Thyroid gland (tissue), 4 donors: ENCODE data around the gene OR8G1. TPM values are rescaled to one million over a fixed set of nuclear protein-coding genes. Genes with fewer than 3 reads are reported as not detected.
"Not testable (repeated sequence)": the region's sequence is repeated elsewhere in the genome, so short reads cannot be mapped to it uniquely, and the experiment has no call there.

Experiments
- DNase-seq, 2 donors: peaks; one replicate each; pipeline ENCODE4 v3.0.0-alpha.2; 2019
- H3K27ac ChIP-seq, 3 donors: fragments of 200-600 bp; sonication (generic); 1 replicate in 2 of 3; 2 replicates in 1 of 3; pipeline ENCODE4 v1.5.1; 2016 to 2019; ENCODE audit warnings: mild to moderate bottlenecking in 1 of 3, moderate library complexity in 1 of 3
- H3K27me3 ChIP-seq: fragments of 200-600 bp; sonication (generic); one replicate; pipeline ENCODE4 v1.5.1; 2019
- H3K36me3 ChIP-seq, 2 donors: fragments of 200-600 bp; sonication (generic); one replicate each; pipeline ENCODE4 v1.5.1; 2016 to 2019
- H3K4me1 ChIP-seq, 2 donors: fragments of 200-600 bp; sonication (generic); one replicate each; pipeline ENCODE4 v1.5.1; 2017 to 2019
- H3K4me3 ChIP-seq, 3 donors: fragments of 200-600 bp; sonication (generic); replicated peaks in 1 of 3; 1 replicate in 2 of 3; 2 replicates in 1 of 3; pipeline ENCODE4 v1.5.1; 2016; ENCODE audit warnings: mild to moderate bottlenecking in 1 of 3
- H3K9me3 ChIP-seq: fragments of 200-600 bp; sonication (generic); one replicate; pipeline ENCODE4 v1.5.1; 2017
- CTCF ChIP-seq, 6 experiments: fragments of 200-600 bp in 3 of 6; fragments of 450-650 bp in 3 of 6; sonication (generic) in 3 of 6; IDR thresholded peaks; one replicate each; pipeline ENCODE4 v1.5.1; 2016 to 2019; ENCODE audit warnings: antibody characterized with exemption in 6 of 6, mild to moderate bottlenecking in 2 of 6, inconsistent platforms in 1 of 6, moderate library complexity in 1 of 6
- POLR2A ChIP-seq, 2 donors: fragments of 450-650 bp; IDR thresholded peaks; one replicate each; pipeline ENCODE4 v1.6.1; 2017; ENCODE audit warnings: antibody characterized with exemption in 2 of 2, mild to moderate bottlenecking in 2 of 2, moderate library complexity in 1 of 2
- WGBS, 2 donors: methylation state at CpG; one replicate each; pipeline ENCODE4 v1.1.5; 2017; 5-methylcytosine and 5-hydroxymethylcytosine counted together
- intact Hi-C: fragments of 100-400 bp; cut with DNase I; formaldehyde crosslinking; loops from one replicate; pipeline ENCODE4 v1.15.1; 2023
- total RNA-seq, 4 donors: library from RNA; depleted of rRNA; stranded (reverse); fragments of >200 nt; gene quantifications; one replicate each; pipeline ENCODE4 v1.2.3, GENCODE V29; 2016

OR8G1 gene
- total RNA-seq, 4 donors from 2014 or later = not detected

DNA sequence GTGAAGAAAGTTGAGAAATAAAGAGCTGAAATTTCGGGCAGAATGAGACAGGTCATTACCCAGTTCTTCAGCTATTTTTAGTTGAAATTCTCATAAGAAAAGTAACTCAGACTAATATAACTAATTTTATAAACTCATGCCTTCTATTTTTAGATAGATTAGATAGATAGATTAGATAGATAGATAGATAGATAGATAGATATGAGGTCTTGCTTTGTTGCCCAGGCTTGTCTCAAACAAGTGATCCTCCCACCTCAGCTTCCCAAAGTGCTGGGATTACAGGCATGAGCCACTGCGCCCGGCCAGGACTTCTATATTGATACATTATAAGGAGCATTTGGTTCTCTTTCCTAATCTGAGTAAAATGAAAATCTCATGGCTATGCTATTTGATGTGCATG is 26.9 kb upstream of the OR8G1 start:
- Histone ChIP-seq H3K9me3 (no peaks in the 10 kb centered on the region), H3K4me3 (no peak overlapping the region), H3K27me3 (no peaks in the 10 kb centered on the region), H3K4me1 (no peaks in the 10 kb centered on the region), H3K36me3 (no peaks in the 10 kb centered on the region), H3K27ac (no peak overlapping the region)
- intact Hi-C loops = no loop called here
- WGBS, 2 donors = 77% methylated on average over 3 of the region's 3 CpGs
- no peak for TF ChIP-seq POLR2A (IDR thresholded peaks at IDR 0.05)
- TF ChIP-seq CTCF (IDR thresholded peaks at IDR 0.05) = no peak
- no peak for DNase-seq

- Histone ChIP-seq H3K9me3 (no peaks in the 10 kb centered on the region), H3K27ac (no peak overlapping the region), H3K4me3 (no peak overlapping the region), H3K4me1 (no peaks in the 10 kb centered on the region), H3K36me3 (no peaks in the 10 kb centered on the region), H3K27me3 (no peaks in the 10 kb centered on the region)
- TF ChIP-seq CTCF (IDR thresholded peaks at IDR 0.05) (no peak), POLR2A (IDR thresholded peaks at IDR 0.05) (no peak)
- intact Hi-C loops = no loop called here
- no peak for DNase-seq
Observed at GRCh38 chr11:124219126-124219525, 21.8 kb upstream of the OR8G1 start.

GRCh38 chr11:124222407-124222806 is 18.5 kb upstream of the OR8G1 start:
- Histone ChIP-seq H3K27me3 (no peaks in the 10 kb centered on the region), H3K9me3 (no peaks in the 10 kb centered on the region), H3K4me1 (no peaks in the 10 kb centered on the region), H3K4me3 (no peak overlapping the region), H3K36me3 (no peaks in the 10 kb centered on the region), H3K27ac (no peak overlapping the region)
- DNase-seq = no peak
- WGBS, 2 donors = 94% methylated on average over 2 of the region's 2 CpGs
- TF ChIP-seq CTCF (IDR thresholded peaks at IDR 0.05) (no peak), POLR2A (IDR thresholded peaks at IDR 0.05) (no peak)
- intact Hi-C loops = no loop called here

GRCh38 chr11:124224618-124225423 is 16.1 kb upstream of the OR8G1 start:
- 75 to 76% methylated on average over 9 of the region's 9 CpGs for WGBS, 2 donors
- intact Hi-C loops = not testable (repeated sequence)

DNA sequence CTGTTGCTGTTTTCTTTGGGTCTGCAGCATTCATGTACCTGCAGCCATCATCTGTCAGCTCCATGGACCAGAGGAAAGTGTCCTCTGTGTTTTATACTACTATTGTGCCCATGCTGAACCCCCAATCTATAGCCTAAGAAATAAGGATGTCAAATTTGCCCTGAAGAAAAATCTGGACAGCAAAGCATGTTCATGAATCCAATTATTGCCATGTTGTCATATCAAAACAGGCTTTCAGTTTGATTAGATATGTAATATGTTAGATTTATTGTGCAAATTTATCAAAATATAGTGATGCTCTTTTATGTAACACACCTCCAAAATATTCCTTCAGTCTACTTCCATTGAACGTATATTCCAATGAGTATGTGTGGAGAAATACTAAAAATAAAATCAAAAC is 15.4 kb upstream of the OR8G1 start:
- intact Hi-C loops = no loop called here
- no peaks in the 10 kb centered on the region for H3K4me1 ChIP-seq
- no peaks in the 10 kb centered on the region for H3K9me3 ChIP-seq
- WGBS, 2 donors = 87 to 89% methylated on average over 1 of the region's 1 CpG
- H3K4me3 ChIP-seq = no peak overlapping the region
- no peaks in the 10 kb centered on the region for H3K36me3 ChIP-seq
- no peak overlapping the region for H3K27ac ChIP-seq
- no peaks in the 10 kb centered on the region for H3K27me3 ChIP-seq
- TF ChIP-seq CTCF (IDR thresholded peaks at IDR 0.05) = no peak
- TF ChIP-seq POLR2A (IDR thresholded peaks at IDR 0.05) = no peak
- no peak for DNase-seq

More at GRCh38 chr11:124224618-124225423, 16.1 kb upstream of the OR8G1 start:
- H3K27ac ChIP-seq, DNase-seq, H3K4me3 ChIP-seq, H3K27me3 ChIP-seq, H3K36me3 ChIP-seq, H3K4me1 ChIP-seq, H3K9me3 ChIP-seq: not testable (repeated sequence)
